Measurements from ENCODE around the gene GRM7. TPM values are rescaled to one million over a fixed set of nuclear protein-coding genes. Genes with fewer than 3 reads are reported as not detected.

Gene GRM7
- total RNA-seq, 1 experiment from 2014 or later, result 0.28 TPM

DNA sequence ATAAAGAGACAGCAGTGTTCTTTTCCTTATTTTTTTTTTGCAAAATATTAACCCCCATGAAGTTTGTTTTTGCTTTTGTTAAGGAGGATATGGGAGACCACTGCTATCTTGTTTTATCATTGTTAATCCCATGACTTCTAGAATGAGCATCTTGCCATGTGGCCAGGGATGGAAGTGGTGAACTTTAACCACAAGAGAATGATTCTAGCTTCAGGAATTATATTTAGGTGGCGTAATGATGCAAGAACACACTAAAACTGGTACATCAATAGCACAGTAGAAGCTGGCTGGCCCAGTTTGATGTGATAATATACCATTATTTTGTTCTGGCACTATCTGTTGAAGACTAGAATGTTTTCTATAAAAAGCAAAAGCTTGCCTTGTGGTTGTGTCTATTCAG lies 720.9 kb downstream of the GRM7 start:
- no peaks in the 10 kb centered on the region for H3K27me3 Mint-ChIP-seq (ENCODE audit: low read depth)

More for the DNA sequence above, 720.9 kb downstream of the GRM7 start:
- Histone ChIP-seq H4K8ac (replicated peaks; ENCODE audit: insufficient read length, low read depth, low read length) (no peak overlapping the region), H2BK5ac (ENCODE audit: insufficient read length, low read length) (no peak overlapping the region), H3K9me3 (ENCODE audit: control insufficient read depth, low read depth, low read length) (no peaks in the 10 kb centered on the region), H3K79me2 (ENCODE audit: insufficient read depth, low read length) (no peaks in the 10 kb centered on the region), H4K20me1 (ENCODE audit: control insufficient read depth, insufficient read depth, insufficient read length) (no peaks in the 10 kb centered on the region), H3K18ac (ENCODE audit: insufficient read length, low read depth, low read length) (no peak overlapping the region), H3K27ac (ENCODE audit: insufficient read length, low read depth, low read length) (no peak overlapping the region), H2BK12ac (ENCODE audit: insufficient read length, low read depth, low read length) (no peak overlapping the region), H3K27me3 (ENCODE audit: insufficient read depth, low read length) (no peaks in the 10 kb centered on the region), H3K14ac (ENCODE audit: insufficient read depth, low read length) (no peak overlapping the region), H2AFZ (ENCODE audit: low read length) (no peak overlapping the region), H3K4me1 (ENCODE audit: insufficient read depth, low read length) (no peaks in the 10 kb centered on the region), H2BK120ac (ENCODE audit: low read depth, low read length, poor library complexity, severe bottlenecking) (no peak overlapping the region), H2BK15ac (ENCODE audit: low read depth, low read length) (no peak overlapping the region), H3K23ac (ENCODE audit: insufficient read length, low read depth, low read length) (no peak overlapping the region), H3K23me2 (ENCODE audit: insufficient read length, low read depth, low read length, poor library complexity, severe bottlenecking) (no peaks in the 10 kb centered on the region), H3K9ac (ENCODE audit: extremely low read depth, insufficient read length, low read length) (no peak overlapping the region), H2AK5ac (ENCODE audit: insufficient read length, low read length) (no peak overlapping the region), H4K5ac (ENCODE audit: insufficient read length, low read depth, low read length) (no peak overlapping the region), H4K91ac (ENCODE audit: insufficient read length, low read depth, low read length) (no peak overlapping the region), H2BK20ac (ENCODE audit: low read depth, low read length, poor library complexity, severe bottlenecking) (no peak overlapping the region), H3K4me2 (ENCODE audit: insufficient read depth, insufficient read length, low read length) (no peak overlapping the region), H3K4ac (ENCODE audit: low read depth, low read length) (no peak overlapping the region), H3K79me1 (ENCODE audit: insufficient read depth, low read depth, low read length, poor library complexity, severe bottlenecking) (no peaks in the 10 kb centered on the region), H3T11ph (ENCODE audit: low read length) (no peak overlapping the region), H3K56ac (ENCODE audit: insufficient read length, low read depth, low read length) (no peak overlapping the region)
- no peak overlapping the region for H3K27ac Mint-ChIP-seq
- TF ChIP-seq, protein P1, sequence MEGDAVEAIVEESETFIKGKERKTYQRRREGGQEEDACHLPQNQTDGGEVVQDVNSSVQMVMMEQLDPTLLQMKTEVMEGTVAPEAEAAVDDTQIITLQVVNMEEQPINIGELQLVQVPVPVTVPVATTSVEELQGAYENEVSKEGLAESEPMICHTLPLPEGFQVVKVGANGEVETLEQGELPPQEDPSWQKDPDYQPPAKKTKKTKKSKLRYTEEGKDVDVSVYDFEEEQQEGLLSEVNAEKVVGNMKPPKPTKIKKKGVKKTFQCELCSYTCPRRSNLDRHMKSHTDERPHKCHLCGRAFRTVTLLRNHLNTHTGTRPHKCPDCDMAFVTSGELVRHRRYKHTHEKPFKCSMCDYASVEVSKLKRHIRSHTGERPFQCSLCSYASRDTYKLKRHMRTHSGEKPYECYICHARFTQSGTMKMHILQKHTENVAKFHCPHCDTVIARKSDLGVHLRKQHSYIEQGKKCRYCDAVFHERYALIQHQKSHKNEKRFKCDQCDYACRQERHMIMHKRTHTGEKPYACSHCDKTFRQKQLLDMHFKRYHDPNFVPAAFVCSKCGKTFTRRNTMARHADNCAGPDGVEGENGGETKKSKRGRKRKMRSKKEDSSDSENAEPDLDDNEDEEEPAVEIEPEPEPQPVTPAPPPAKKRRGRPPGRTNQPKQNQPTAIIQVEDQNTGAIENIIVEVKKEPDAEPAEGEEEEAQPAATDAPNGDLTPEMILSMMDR (conservative IDR thresholded peaks at IDR 0.05), result no peak
- no CpG with 5 or more reads among the region's 1 CpG for WGBS (ENCODE audit: extremely low coverage, insufficient read length, low lambda C conversion rate)
- no peaks in the 10 kb centered on the region for H3K36me3 Mint-ChIP-seq (ENCODE audit: insufficient read depth in 1 of 3, low read depth in 3 of 3)
- H3K4me3 Mint-ChIP-seq, result no peak overlapping the region
- H3K4me1 Mint-ChIP-seq, result no peaks in the 10 kb centered on the region; a peak in 1 of 4 replicates
- no peak for DNase-seq
- H3K9me3 Mint-ChIP-seq, result no peaks in the 10 kb centered on the region; a peak in 1 of 5 replicates
